BJ (cell line): ENCODE measurements around the gene FGF3. TPM values are rescaled to one million over a fixed set of nuclear protein-coding genes. Genes with fewer than 3 reads are reported as not detected.

ENCODE experiments used
- CTCF ChIA-PET: fragments of 350-600 bp; formaldehyde crosslinking; extraction: SDS; loops from one replicate; lab custom pipeline; 2021; ENCODE audit warnings: antibody characterized with exemption, inconsistent platforms; lab: Yijun Ruan, JAX
- POLR2A ChIA-PET: fragments of 300-600 bp; sonication (Branson Sonifier 250); formaldehyde crosslinking; extraction: SDS; loops from one replicate; lab custom pipeline; 2021; ENCODE audit warnings: antibody characterized with exemption; lab: Charles Lee
- DNase-seq: peaks from one replicate; pipeline ENCODE4 v3.0.0-alpha.2; 2011; ENCODE audit warnings: low read depth
- H3K27me3 ChIP-seq: 2 replicates; pipeline ENCODE4 v1.6.0; 2011; ENCODE audit warnings: low read length; ENCODE audit not compliant: control insufficient read depth, insufficient read depth
- H3K36me3 ChIP-seq: 2 replicates; pipeline ENCODE4 v1.5.1; 2011; ENCODE audit warnings: low read length; ENCODE audit not compliant: control insufficient read depth, insufficient read depth
- H3K4me3 ChIP-seq: 2 replicates; pipeline ENCODE4 v1.5.1; 2011; ENCODE audit warnings: low read depth, mild to moderate bottlenecking, control low read depth, low read length
- CTCF ChIP-seq: IDR thresholded peaks from 2 replicates; pipeline ENCODE4 v1.5.1; 2011; ENCODE audit warnings: low read depth, mild to moderate bottlenecking, control low read depth, inconsistent platforms, low read length, moderate library complexity; ENCODE audit not compliant: insufficient read depth
- polyA plus RNA-seq: library from polyadenylated mRNA; depleted of rRNA; stranded (reverse); fragments of >200 nt; gene quantifications from 2 replicates; pipeline ENCODE4 v1.2.3, GENCODE V29; 2011

FGF3 gene
- polyA plus RNA-seq, 1 experiment: not detected

GRCh38 chr11:69797737-69798528, 21.3 kb downstream of the FGF3 start:
- H3K27me3 ChIP-seq: no peaks in the 10 kb centered on the region
- H3K4me3 ChIP-seq: no peak overlapping the region
- DNase-seq: no peak
- TF ChIP-seq CTCF: no peak
- H3K36me3 ChIP-seq: no peaks in the 10 kb centered on the region
- POLR2A ChIA-PET: no interaction called here
- CTCF ChIA-PET: interaction anchor here (0.6 to 2.0 kb wide), 7 partner anchors 14 to 111 kb away, joined by 3 to 7 read pairs (median 5); no protein-coding TSS in a partner anchor

- no peaks in the 10 kb centered on the region for H3K27me3 ChIP-seq
- ChIA-PET CTCF (interaction anchor here (1.1 to 1.7 kb wide), 4 partner anchors 15 to 111 kb away, joined by 3 to 5 read pairs (median 4); no protein-coding TSS in a partner anchor), POLR2A (no interaction called here)
- TF ChIP-seq CTCF: no peak
- H3K36me3 ChIP-seq: no peaks in the 10 kb centered on the region
- no peak for DNase-seq
- no peak overlapping the region for H3K4me3 ChIP-seq
Measured at GRCh38 chr11:69797156-69797555, 22.1 kb downstream of the FGF3 start.

GRCh38 chr11:69796063-69796462, 23.2 kb downstream of the FGF3 start:
- ChIA-PET CTCF (interaction anchor here (0.8 to 1.3 kb wide), 2 partner anchors 75 to 78 kb away, joined by 3 to 5 read pairs; no protein-coding TSS in a partner anchor), POLR2A (no interaction called here)
- Histone ChIP-seq H3K4me3 (no peak overlapping the region), H3K36me3 (no peaks in the 10 kb centered on the region), H3K27me3 (no peaks in the 10 kb centered on the region)
- no peak for DNase-seq
- no peak for TF ChIP-seq CTCF

GRCh38 chr11:69791276-69792180, 27.7 kb downstream of the FGF3 start:
- POLR2A ChIA-PET: no interaction called here
- Histone ChIP-seq H3K27me3 (peaks cover 2% of the 10 kb centered on the region), H3K4me3 (no peak overlapping the region), H3K36me3 (no peaks in the 10 kb centered on the region)
- peak; percentile 47 for DNase-seq
- CTCF ChIA-PET: interaction anchor here (0.7 to 0.9 kb wide), 2 partner anchors 8 to 10 kb away, joined by 3 to 5 read pairs; no protein-coding TSS in a partner anchor
- TF ChIP-seq CTCF: no peak
